ENCODE measurements around the gene SCG5. TPM values are rescaled to one million over a fixed set of nuclear protein-coding genes. Genes with fewer than 3 reads are reported as not detected.

SCG5 gene
- total and polyA plus RNA-seq, 8 donors = 13.6 to 879 (median 72.3) TPM

DNA sequence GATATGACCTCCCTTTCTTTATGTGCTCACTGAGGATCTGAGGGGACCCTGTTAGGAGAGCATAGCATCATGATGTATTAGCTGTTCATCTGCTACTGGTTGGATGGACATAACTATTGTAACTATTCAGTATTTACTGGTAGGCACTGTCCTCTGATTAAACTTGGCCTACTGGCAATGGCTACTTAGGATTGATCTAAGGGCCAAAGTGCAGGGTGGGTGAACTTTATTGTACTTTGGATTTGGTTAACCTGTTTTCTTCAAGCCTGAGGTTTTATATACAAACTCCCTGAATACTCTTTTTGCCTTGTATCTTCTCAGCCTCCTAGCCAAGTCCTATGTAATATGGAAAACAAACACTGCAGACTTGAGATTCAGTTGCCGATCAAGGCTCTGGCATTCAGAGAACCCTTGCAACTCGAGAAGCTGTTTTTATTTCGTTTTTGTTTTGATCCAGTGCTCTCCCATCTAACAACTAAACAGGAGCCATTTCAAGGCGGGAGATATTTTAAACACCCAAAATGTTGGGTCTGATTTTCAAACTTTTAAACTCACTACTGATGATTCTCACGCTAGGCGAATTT is 91.2 kb downstream of the SCG5 start:
- 69 to 84% methylated on average over 6 of the region's 6 CpGs for WGBS, 2 donors
- Histone ChIP-seq H3K4me3 (no peak overlapping the region), H3K9me3 (no peaks in the 10 kb centered on the region), H3K27me3 (no peaks in the 10 kb centered on the region), H3K36me3 (no peaks in the 10 kb centered on the region), H3K4me1 (no peaks in the 10 kb centered on the region), H3K27ac (no peak overlapping the region)
- intact Hi-C loops (cut with DNase I) = no loop called here
- no peak for TF ChIP-seq CTCF (IDR thresholded peaks at IDR 0.05)
- FAIRE-seq (no peak), ATAC-seq (no peak), DNase-seq (no peak)

DNA sequence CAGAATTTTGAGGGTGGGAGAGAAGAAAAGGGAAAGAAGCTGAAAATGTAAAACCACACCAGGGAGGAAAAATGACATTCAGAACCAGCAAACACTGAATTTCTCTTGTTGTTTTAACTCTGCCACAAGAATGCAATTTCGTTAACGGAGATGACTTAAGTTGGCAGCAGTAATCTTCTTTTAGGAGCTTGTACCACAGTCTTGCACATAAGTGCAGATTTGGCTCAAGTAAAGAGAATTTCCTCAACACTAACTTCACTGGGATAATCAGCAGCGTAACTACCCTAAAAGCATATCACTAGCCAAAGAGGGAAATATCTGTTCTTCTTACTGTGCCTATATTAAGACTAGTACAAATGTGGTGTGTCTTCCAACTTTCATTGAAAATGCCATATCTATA is 91.8 kb downstream of the SCG5 start:
- Histone ChIP-seq H3K9me3 (no peaks in the 10 kb centered on the region), H3K27ac (no peak overlapping the region), H3K4me3 (no peak overlapping the region), H3K4me1 (no peaks in the 10 kb centered on the region), H3K36me3 (no peaks in the 10 kb centered on the region), H3K27me3 (no peaks in the 10 kb centered on the region)
- FAIRE-seq (no peak), ATAC-seq (no peak), DNase-seq (no peak)
- no peak for TF ChIP-seq CTCF (IDR thresholded peaks at IDR 0.05)
- intact Hi-C loops (cut with DNase I) = no loop called here
- 59 to 97% methylated on average over 3 of the region's 3 CpGs for WGBS, 2 donors

DNA sequence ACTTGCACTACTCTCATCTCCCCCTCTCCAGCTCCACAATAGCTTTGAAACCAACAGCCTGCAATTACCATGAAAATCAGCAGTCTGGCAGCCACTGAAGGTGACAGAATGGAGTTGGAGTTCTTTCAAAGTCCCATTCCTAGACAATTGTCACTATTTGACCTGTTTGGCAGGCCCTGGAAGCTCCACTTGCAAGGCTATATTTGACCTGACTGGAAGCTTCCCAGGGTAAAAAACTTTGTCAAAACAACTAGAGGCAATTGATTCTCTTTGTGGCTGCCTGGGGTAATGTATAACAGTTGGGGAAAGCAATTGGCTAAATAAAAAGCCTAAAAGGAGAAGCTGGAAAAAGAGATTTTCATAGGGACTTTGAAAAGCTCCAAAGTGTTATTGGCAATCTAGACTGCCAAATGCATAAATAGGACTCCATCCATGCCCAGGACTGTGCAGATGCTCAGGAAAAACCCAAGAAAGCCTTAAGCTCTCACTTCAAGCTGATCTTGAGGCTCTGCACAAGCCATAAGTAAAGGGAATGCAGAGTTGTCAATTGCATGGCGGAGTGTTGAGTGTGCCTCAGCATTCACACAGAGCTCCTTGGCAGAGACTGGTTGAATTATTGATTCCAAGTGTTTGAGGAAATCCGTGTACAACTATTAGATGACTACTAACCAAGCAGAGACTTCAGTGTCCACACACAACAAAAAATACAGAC is 94.6 kb downstream of the SCG5 start:
- TF ChIP-seq CTCF (IDR thresholded peaks at IDR 0.05) = no peak
- no peak for DNase-seq
- H3K9me3 ChIP-seq = no peaks in the 10 kb centered on the region
- 68 to 71% methylated on average over 2 of the region's 2 CpGs for WGBS, 2 donors
- no peaks in the 10 kb centered on the region for H3K4me1 ChIP-seq
- FAIRE-seq = no peak
- no peaks in the 10 kb centered on the region for H3K36me3 ChIP-seq
- no peak overlapping the region for H3K27ac ChIP-seq
- no peaks in the 10 kb centered on the region for H3K27me3 ChIP-seq
- ATAC-seq = no peak
- no peak overlapping the region for H3K4me3 ChIP-seq
- intact Hi-C loops (cut with DNase I) = no loop called here

- Histone ChIP-seq H3K27me3 (no peaks in the 10 kb centered on the region), H3K9me3 (no peaks in the 10 kb centered on the region), H3K36me3 (no peaks in the 10 kb centered on the region), H3K27ac (no peak overlapping the region), H3K4me3 (no peak overlapping the region), H3K4me1 (no peaks in the 10 kb centered on the region)
- no peak for DNase-seq
- no peak for ATAC-seq
- 88 to 92% methylated on average over 2 of the region's 2 CpGs for WGBS, 2 donors
- no peak for TF ChIP-seq CTCF (IDR thresholded peaks at IDR 0.05)
- intact Hi-C loops (cut with DNase I) = no loop called here
- no peak for FAIRE-seq
Observed at GRCh38 chr15:32736701-32737061, 95.2 kb downstream of the SCG5 start.

DNA sequence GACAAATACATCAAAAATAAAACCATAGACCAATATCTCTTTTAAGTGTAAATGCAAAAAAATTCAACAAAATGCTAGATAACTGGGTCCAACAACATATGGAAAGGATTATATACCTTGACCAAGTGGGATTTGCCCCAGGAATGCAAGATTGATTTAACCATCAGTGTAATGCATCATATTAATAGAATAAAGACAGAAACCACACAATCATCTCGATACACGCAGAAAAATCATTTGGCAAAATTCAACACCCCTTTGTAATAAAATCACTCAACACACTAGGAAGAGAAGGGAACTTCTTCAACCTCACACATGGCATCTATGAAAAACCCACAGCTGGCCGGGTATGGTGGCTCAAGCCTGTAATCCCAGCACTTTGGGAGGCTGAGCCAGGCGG is 95.8 kb downstream of the SCG5 start:
- Histone ChIP-seq H3K4me3 (no peak overlapping the region), H3K9me3 (no peaks in the 10 kb centered on the region), H3K36me3 (no peaks in the 10 kb centered on the region), H3K4me1 (no peaks in the 10 kb centered on the region), H3K27me3 (no peaks in the 10 kb centered on the region), H3K27ac (no peak overlapping the region)
- ATAC-seq = no peak
- 80 to 87% methylated on average over 4 of the region's 4 CpGs for WGBS, 2 donors
- intact Hi-C loops (cut with DNase I) = no loop called here
- no peak for TF ChIP-seq CTCF (IDR thresholded peaks at IDR 0.05)
- FAIRE-seq = no peak
- DNase-seq = no peak

Data from pancreas (tissue), 10 donors.